K562 (cell line): ENCODE results near the gene CLCNKB. TPM values are rescaled to one million over a fixed set of nuclear protein-coding genes. Genes with fewer than 3 reads are reported as not detected.

Experiments used
- ATAC-seq: fragments of 200-7000 bp; cut with Tn5 transposase; 3 replicates; pipeline ENCODE4 v1.9.1; 2020; ENCODE audit warnings: moderate library complexity
- BruUV-seq: library from RNA; stranded (reverse); fragments of 400-500 nt; replicated peaks from 2 replicates; lab custom pipeline; 2021; lab: Mats Ljungman, UMichigan
- CTCF ChIA-PET: fragments of 300-600 bp; formaldehyde crosslinking; extraction: SDS; loops from one replicate; lab custom pipeline; 2021; ENCODE audit warnings: low intra/inter-chr PET ratio; lab: Yijun Ruan, JAX
- POLR2A ChIA-PET: fragments of 300-600, 350-650 bp; sonication (Branson Sonifier 250); formaldehyde crosslinking; extraction: SDS; loops from one replicate; lab custom pipeline; 2021; ENCODE audit warnings: antibody characterized with exemption, inconsistent platforms; lab: Yijun Ruan, JAX
- DNase-seq, 4 experiments: peaks; one replicate each; pipeline versions ENCODE4 v3.0.0 to v3.0.0-alpha.2; 2011 to 2018; ENCODE audit warnings: low spot score in 3 of 4, mixed read lengths in 3 of 4; ENCODE audit errors: extremely low read depth in 1 of 4
- FAIRE-seq: peaks from 2 replicates; lab custom pipeline; 2011; peaks lifted over from hg19 to GRCh38; lab: Jason Lieb, UNC
- H2AFZ ChIP-seq: 2 replicates; pipeline ENCODE4 v1.6.0; 2011; ENCODE audit warnings: low read depth, low read length, control low read depth, inconsistent platforms
- H3K27ac ChIP-seq: fragments of 200-600 bp; 3 replicates; pipeline ENCODE4 v1.8.0; 2011; ENCODE audit warnings: low read depth, mild to moderate bottlenecking, control low read depth, inconsistent platforms, low read length, moderate library complexity, mixed read lengths; ENCODE audit errors: extremely low read depth
- H3K27me3 ChIP-seq, 2 experiments: fragments of 300-600 bp in 1 of 2; 2 replicates in 1 of 2; 3 replicates in 1 of 2; pipeline versions ENCODE4 v1.6.0 to v1.8.0; 2011; ENCODE audit warnings: inconsistent platforms in 2 of 2, low read length in 2 of 2, mild to moderate bottlenecking in 1 of 2, mixed read lengths in 1 of 2, moderate library complexity in 1 of 2; ENCODE audit not compliant: control insufficient read depth in 2 of 2, insufficient read depth in 2 of 2
- H3K36me3 ChIP-seq: fragments of 300-600 bp; 3 replicates; pipeline ENCODE4 v1.8.0; 2011; ENCODE audit warnings: mild to moderate bottlenecking, low read length, inconsistent platforms; ENCODE audit not compliant: control insufficient read depth, insufficient read depth
- H3K4me1 ChIP-seq, 2 experiments: fragments of 200-600 bp in 1 of 2; replicated peaks in 1 of 2; 2 replicates in 1 of 2; 3 replicates in 1 of 2; pipeline versions ENCODE4 v1.5.1 to v1.8.0; 2011; ENCODE audit warnings: inconsistent platforms in 2 of 2, low read length in 2 of 2, mild to moderate bottlenecking in 1 of 2, mixed read lengths in 1 of 2, moderate library complexity in 1 of 2; ENCODE audit not compliant: control insufficient read depth in 2 of 2, insufficient read depth in 2 of 2
- H3K4me2 ChIP-seq: 2 replicates; pipeline ENCODE4 v1.6.1; 2011; ENCODE audit warnings: low read length, control low read depth, inconsistent platforms, mixed read lengths; ENCODE audit not compliant: insufficient read depth
- H3K4me3 ChIP-seq: fragments of 200-600 bp; sonication (generic), shearing (Covaris generic); 2 replicates; pipeline ENCODE4 v1.5.1; 2016; ENCODE audit warnings: control low read depth, inconsistent platforms
- H3K79me2 ChIP-seq: fragments of 200-600 bp; 3 replicates; pipeline ENCODE4 v1.8.0; 2011; ENCODE audit warnings: low read length, inconsistent platforms; ENCODE audit not compliant: control insufficient read depth, insufficient read depth
- H3K9ac ChIP-seq, 2 experiments: 2 replicates each; pipeline versions ENCODE4 v1.6.0 to v1.6.1; 2011; ENCODE audit warnings: low read depth in 2 of 2, low read length in 2 of 2, control low read depth in 1 of 2, inconsistent platforms in 1 of 2, mild to moderate bottlenecking in 1 of 2, mixed read lengths in 1 of 2; ENCODE audit not compliant: insufficient read depth in 1 of 2
- H3K9me1 ChIP-seq: one replicate; pipeline ENCODE4 v1.6.0; 2011; ENCODE audit warnings: inconsistent platforms, mild to moderate bottlenecking, low read length, moderate library complexity; ENCODE audit not compliant: control insufficient read depth, insufficient read depth
- H3K9me3 ChIP-seq: replicated peaks from 2 replicates; pipeline ENCODE4 v1.5.1; 2011; ENCODE audit warnings: low read depth, low read length, inconsistent platforms; ENCODE audit not compliant: control insufficient read depth, insufficient read depth
- H4K20me1 ChIP-seq: replicated peaks from 2 replicates; pipeline ENCODE4 v1.6.1; 2011; ENCODE audit warnings: low read length, inconsistent platforms, mixed read lengths; ENCODE audit not compliant: control insufficient read depth, insufficient read depth
- CREBBP ChIP-seq: IDR thresholded peaks from one replicate; pipeline ENCODE4 v1.6.1; 2012; ENCODE audit warnings: low read depth, mild to moderate bottlenecking, control low read depth, inconsistent platforms, low read length
- POLR2G ChIP-seq: fragments of 200-400 bp; formaldehyde crosslinking; IDR thresholded peaks from 2 replicates; pipeline ENCODE4 v1.6.1; 2017; ENCODE audit warnings: low read depth, mild to moderate bottlenecking, antibody characterized with exemption, low read length, moderate library complexity
- WGBS: fragments of 100-300 bp; shearing (Covaris generic); methylation state at CpG from one replicate; pipeline ENCODE4 v1.1.6; 2016; ENCODE audit warnings: low coverage, mixed read lengths; ENCODE audit not compliant: insufficient coverage; ENCODE audit errors: missing lambda C conversion rate; 5-methylcytosine and 5-hydroxymethylcytosine counted together
- in situ Hi-C: fragments of 300-500 bp; cut with MboI; formaldehyde crosslinking; loops from 4 replicates; pipeline ENCODE4 v1.15.0; 2018; ENCODE audit warnings: inconsistent platforms, mixed read lengths
- intact Hi-C: fragments of 100-400 bp; cut with micrococcal nuclease; formaldehyde crosslinking; loops from 2 replicates; pipeline ENCODE4 v1.14.2; 2022
- polyA plus RNA-seq, 8 experiments: library from polyadenylated mRNA; depleted of rRNA in 4 of 8; stranded (reverse) in 5 of 8; unstranded in 3 of 8; fragments of >200 nt; fragmentation: Nextera tagmentation in 2 of 8; fragmentation: Illumina TruSeq in 1 of 8; extraction: Ambion mirVana in 2 of 8; extraction: Trizol in 1 of 8; gene quantifications; 2 replicates each; pipeline versions ENCODE4 v1.2.1 to v1.2.3, GENCODE V29; 2011 to 2014; ENCODE audit warnings: inconsistent platforms in 1 of 8, missing spikeins in 1 of 8
- total RNA-seq, 7 experiments: library from RNA; depleted of rRNA in 6 of 7; stranded (reverse); fragments of >200 nt in 6 of 7; fragmentation: Illumina TruSeq in 2 of 7; extraction: Trizol in 2 of 7; gene quantifications; 2 replicates each; pipeline versions ENCODE4 v1.2.1 to v1.2.3, GENCODE V29; 2011 to 2021; ENCODE audit warnings: low replicate concordance in 1 of 7

Gene CLCNKB
- total and polyA plus RNA-seq, 9 of the 15 experiments (the other 6 are each of a cell fraction or from before 2014, with no cell fraction given): 0.08 to 1.7 (median 0.64) TPM

GRCh38 chr1:16006010-16006409, 37.6 kb upstream of the CLCNKB start:
- H3K36me3 ChIP-seq: no peaks in the 10 kb centered on the region
- no peak for FAIRE-seq
- DNase-seq: no peak
- no TSS peak for BruUV-seq
- peak overlapping the region in 1 of 2 experiments; percentile 74; a peak in 2 of 4 replicates for H3K9ac ChIP-seq
- no peaks in the 10 kb centered on the region for H3K9me1 ChIP-seq
- H3K9me3 ChIP-seq: no peaks in the 10 kb centered on the region
- no peaks in the 10 kb centered on the region for H4K20me1 ChIP-seq
- H3K27me3 ChIP-seq: peaks cover 2 to 10% of the 10 kb centered on the region in 2 experiments; a peak in 2 of 5 replicates
- no peaks in the 10 kb centered on the region for H3K79me2 ChIP-seq
- peaks cover 9 to 13% of the 10 kb centered on the region in 2 experiments; a peak in 4 of 5 replicates for H3K4me1 ChIP-seq
- no peak overlapping the region for H3K4me3 ChIP-seq
- CTCF ChIA-PET: interaction anchor here (6.1 kb wide), 1 partner anchor 49 kb away, joined by 53 read pairs; no protein-coding TSS in a partner anchor
- H3K27ac ChIP-seq: no peak overlapping the region
- no peak for ATAC-seq
- in situ Hi-C loops (no loop called here), intact Hi-C loops (loop anchor here (5.0 kb wide), 1 partner anchor 66 kb away; the partner anchor contains the start of gene FAM131C)
- H3K4me2 ChIP-seq: no peak overlapping the region
- WGBS: 27% methylated on average over 11 of the region's 11 CpGs
- peak overlapping the region; percentile 48; the same call in 1 of the 2 replicates for H2AFZ ChIP-seq
- TF ChIP-seq POLR2G (no peak), CREBBP (no peak)
- POLR2A ChIA-PET: interaction anchor here (0.6 to 0.8 kb wide), 3 partner anchors 241 to 701 kb away, joined by 3 read pairs; no protein-coding TSS in a partner anchor
